ENCODE measurements around the gene SKP1. TPM values are rescaled to one million over a fixed set of nuclear protein-coding genes. Genes with fewer than 3 reads are reported as not detected.
A peak's percentile ranks its signal among the peaks of the same experiment; 100 is the strongest.

SKP1 gene
- total RNA-seq, 2 experiments from 2014 or later, result 203 to 206 TPM

GRCh38 chr5:134127988-134128647, 48.6 kb downstream of the SKP1 start:
- no peaks in the 10 kb centered on the region for H3K27me3 Mint-ChIP-seq (ENCODE audit: low read depth)
- ChIA-PET POLR2A (interaction anchor here (1.2 to 4.6 kb wide), 9 partner anchors 9 to 49 kb away, joined by 4 to 31 read pairs (median 13); partner anchors contain the start of genes SKP1 and TCF7), CTCF (interaction anchor here (1.7 to 12.6 kb wide), 4 partner anchors 13 to 88 kb away, joined by 5 to 167 read pairs (median 56); no protein-coding TSS in a partner anchor)
- DNase-seq, result no peak
- no peak for ATAC-seq
- peak overlapping the region; percentile 77 for H3K4me3 Mint-ChIP-seq
- H3K9me3 Mint-ChIP-seq (ENCODE audit: insufficient read depth), result no peaks in the 10 kb centered on the region
- H3K36me3 Mint-ChIP-seq (ENCODE audit: low read depth), result peaks cover 63% of the 10 kb centered on the region
- peak overlapping the region; percentile 91 for H3K27ac Mint-ChIP-seq
- H3K4me1 Mint-ChIP-seq (ENCODE audit: low read depth), result peaks cover 100% of the 10 kb centered on the region

- peak overlapping the region; percentile 91 for H3K27ac Mint-ChIP-seq
- DNase-seq, result no peak
- H3K36me3 Mint-ChIP-seq (ENCODE audit: low read depth), result peaks cover 57% of the 10 kb centered on the region
- H3K9me3 Mint-ChIP-seq (ENCODE audit: insufficient read depth), result no peaks in the 10 kb centered on the region
- CTCF ChIA-PET, result interaction anchor here (7.2 to 12.6 kb wide), 2 partner anchors 13 to 87 kb away, joined by 76 to 167 read pairs; no protein-coding TSS in a partner anchor
- ATAC-seq, result no peak
- H3K4me3 Mint-ChIP-seq, result peak overlapping the region; percentile 77
- peaks cover 100% of the 10 kb centered on the region for H3K4me1 Mint-ChIP-seq (ENCODE audit: low read depth)
- no peaks in the 10 kb centered on the region for H3K27me3 Mint-ChIP-seq (ENCODE audit: low read depth)
- POLR2A ChIA-PET, result interaction anchor here (0.7 to 4.6 kb wide), 10 partner anchors 8 to 50 kb away, joined by 3 to 31 read pairs (median 4); partner anchors contain the start of genes SKP1 and TCF7
Measured at GRCh38 chr5:134127376-134127861, 49.3 kb downstream of the SKP1 start.

- H3K4me3 Mint-ChIP-seq, result peak overlapping the region; percentile 12
- peaks cover 56% of the 10 kb centered on the region for H3K36me3 Mint-ChIP-seq (ENCODE audit: low read depth)
- H3K27ac Mint-ChIP-seq, result peak overlapping the region; percentile 61
- DNase-seq, result no peak
- ATAC-seq, result no peak
- no peaks in the 10 kb centered on the region for H3K27me3 Mint-ChIP-seq (ENCODE audit: low read depth)
- no peaks in the 10 kb centered on the region for H3K9me3 Mint-ChIP-seq (ENCODE audit: insufficient read depth)
- POLR2A ChIA-PET, result interaction anchor here (0.6 to 5.2 kb wide), 9 partner anchors 9 to 52 kb away, joined by 3 to 45 read pairs (median 5); partner anchors contain the start of gene TCF7
- CTCF ChIA-PET, result interaction anchor here (1.3 to 12.6 kb wide), 4 partner anchors 9 to 99 kb away, joined by 4 to 167 read pairs (median 40); no protein-coding TSS in a partner anchor
- peaks cover 98% of the 10 kb centered on the region for H3K4me1 Mint-ChIP-seq (ENCODE audit: low read depth)
Measured at GRCh38 chr5:134125039-134126015, 51.4 kb downstream of the SKP1 start.

GRCh38 chr5:134124289-134125038, 52.3 kb downstream of the SKP1 start:
- POLR2A ChIA-PET, result interaction anchor here (0.8 to 5.2 kb wide), 8 partner anchors 8 to 51 kb away, joined by 3 to 45 read pairs (median 6); partner anchors contain the start of gene TCF7
- no peak overlapping the region for H3K4me3 Mint-ChIP-seq
- H3K27me3 Mint-ChIP-seq (ENCODE audit: low read depth), result no peaks in the 10 kb centered on the region
- H3K27ac Mint-ChIP-seq, result peak overlapping the region; percentile 61
- ATAC-seq (no peak), DNase-seq (no peak)
- peaks cover 60% of the 10 kb centered on the region for H3K36me3 Mint-ChIP-seq (ENCODE audit: low read depth)
- peaks cover 98% of the 10 kb centered on the region for H3K4me1 Mint-ChIP-seq (ENCODE audit: low read depth)
- H3K9me3 Mint-ChIP-seq (ENCODE audit: insufficient read depth), result no peaks in the 10 kb centered on the region
- CTCF ChIA-PET, result interaction anchor here (1.3 to 12.6 kb wide), 4 partner anchors 10 to 98 kb away, joined by 4 to 167 read pairs (median 40); no protein-coding TSS in a partner anchor

DNA sequence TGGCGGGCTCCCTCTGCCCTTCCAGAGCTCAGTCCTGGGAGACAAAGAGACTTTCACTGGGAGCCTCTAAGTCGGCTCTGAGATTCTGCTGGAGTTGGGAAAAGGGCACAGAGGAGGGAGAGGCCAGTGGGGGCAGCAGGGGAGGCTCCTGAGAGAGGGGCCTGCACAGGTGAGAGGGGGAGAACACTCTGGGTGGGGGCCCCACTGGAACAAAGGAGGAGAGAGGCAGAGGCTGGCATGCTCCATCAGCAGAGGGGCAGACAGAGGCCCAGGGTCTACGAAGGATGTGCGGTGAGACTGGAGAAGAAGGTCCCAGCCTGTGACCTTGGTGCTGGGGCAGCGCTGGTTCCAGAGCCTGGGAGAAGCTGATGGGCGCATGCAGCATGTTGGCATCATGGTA, 53.4 kb downstream of the SKP1 start:
- Mint-ChIP-seq H3K9me3 (ENCODE audit: insufficient read depth) (no peaks in the 10 kb centered on the region), H3K27me3 (ENCODE audit: low read depth) (no peaks in the 10 kb centered on the region), H3K4me1 (ENCODE audit: low read depth) (peaks cover 98% of the 10 kb centered on the region), H3K27ac (peak overlapping the region; percentile 77), H3K4me3 (peak overlapping the region; percentile 48), H3K36me3 (ENCODE audit: low read depth) (peaks cover 55% of the 10 kb centered on the region)
- CTCF ChIA-PET, result interaction anchor here (1.0 to 12.6 kb wide), 4 partner anchors 11 to 97 kb away, joined by 3 to 167 read pairs (median 40); no protein-coding TSS in a partner anchor
- DNase-seq, result no peak
- ATAC-seq, result no peak
- POLR2A ChIA-PET, result interaction anchor here (0.9 to 5.2 kb wide), 8 partner anchors 9 to 50 kb away, joined by 3 to 45 read pairs (median 5); partner anchors contain the start of gene TCF7

DNA sequence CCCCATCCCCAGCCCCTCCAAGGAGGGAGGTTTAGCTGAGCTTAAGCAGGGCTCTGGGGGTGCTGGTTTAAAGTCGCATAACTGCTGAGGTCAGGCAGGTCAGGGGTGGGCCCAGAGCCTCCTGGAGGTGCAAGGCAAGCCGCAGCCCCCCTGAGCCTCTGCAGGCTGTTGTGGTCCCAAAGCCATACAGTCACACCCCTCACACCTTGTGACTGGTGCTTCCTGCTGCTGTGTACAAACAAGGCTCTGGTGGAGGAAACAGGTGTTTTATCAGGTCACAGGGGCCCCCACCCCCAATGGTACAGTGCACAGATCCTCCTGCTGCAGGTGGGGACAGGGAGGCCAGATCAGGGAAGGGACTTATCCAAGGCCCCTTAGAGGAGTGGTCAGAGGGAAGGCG, 54.2 kb downstream of the SKP1 start:
- Mint-ChIP-seq H3K27me3 (ENCODE audit: low read depth) (no peaks in the 10 kb centered on the region), H3K36me3 (ENCODE audit: low read depth) (peaks cover 55% of the 10 kb centered on the region), H3K4me3 (peak overlapping the region; percentile 37), H3K9me3 (ENCODE audit: insufficient read depth) (no peaks in the 10 kb centered on the region), H3K4me1 (ENCODE audit: low read depth) (peaks cover 98% of the 10 kb centered on the region), H3K27ac (peak overlapping the region; percentile 77)
- POLR2A ChIA-PET, result interaction anchor here (0.8 to 5.2 kb wide), 6 partner anchors 9 to 81 kb away, joined by 3 to 45 read pairs (median 4); partner anchors contain the start of gene TCF7
- CTCF ChIA-PET, result interaction anchor here (1.0 to 12.6 kb wide), 4 partner anchors 18 to 96 kb away, joined by 3 to 167 read pairs (median 40); no protein-coding TSS in a partner anchor
- ATAC-seq (peak; percentile 48), DNase-seq (peak; percentile 73)

DNA sequence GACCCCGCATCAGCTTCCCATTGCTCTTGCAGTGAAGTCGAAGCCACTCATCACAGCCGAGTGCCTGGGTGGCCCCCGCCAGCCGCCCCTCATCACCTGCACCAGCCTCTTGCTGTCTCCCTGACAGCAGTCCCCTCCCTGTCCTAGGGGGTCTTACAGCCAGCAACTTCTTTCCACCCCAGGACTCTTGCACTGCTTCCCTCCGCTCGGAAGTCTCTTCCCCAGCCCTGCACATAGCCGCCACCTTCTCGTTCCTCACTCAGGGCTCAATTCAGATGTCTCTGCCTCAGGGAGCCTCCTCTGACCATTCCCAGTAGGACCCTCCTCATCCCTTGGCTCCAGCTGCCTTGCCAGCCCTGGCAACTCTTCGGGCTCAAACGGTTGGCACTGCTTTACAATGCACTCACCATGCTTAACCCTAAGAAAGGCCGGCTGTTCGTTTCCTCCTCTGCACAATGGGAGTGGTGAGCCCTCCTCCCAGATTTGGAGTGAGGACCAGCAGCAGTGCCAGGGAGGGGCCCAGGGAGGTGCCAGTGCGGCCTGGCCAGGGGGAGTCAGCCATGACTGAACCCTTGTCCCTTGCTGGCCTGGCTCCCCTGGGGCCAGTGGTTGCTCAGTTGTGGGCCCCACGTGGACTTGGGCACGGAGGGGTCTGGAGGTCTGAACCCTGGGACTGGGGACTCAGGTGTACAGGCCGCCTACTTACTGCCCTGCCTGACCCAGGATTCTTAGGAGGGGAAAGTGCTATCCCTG, 56.2 kb downstream of the SKP1 start:
- no peak for DNase-seq
- Mint-ChIP-seq H3K9me3 (ENCODE audit: insufficient read depth) (no peaks in the 10 kb centered on the region), H3K27me3 (ENCODE audit: low read depth) (peaks cover 2% of the 10 kb centered on the region), H3K27ac (peak overlapping the region; percentile 81), H3K36me3 (ENCODE audit: low read depth) (peaks cover 59% of the 10 kb centered on the region), H3K4me1 (ENCODE audit: low read depth) (peaks cover 97% of the 10 kb centered on the region), H3K4me3 (peak overlapping the region; percentile 69)
- no peak for ATAC-seq
- CTCF ChIA-PET, result interaction anchor here (7.2 to 12.6 kb wide), 2 partner anchors 20 to 80 kb away, joined by 76 to 167 read pairs; no protein-coding TSS in a partner anchor
- POLR2A ChIA-PET, result interaction anchor here (0.7 to 5.2 kb wide), 11 partner anchors 7 to 81 kb away, joined by 3 to 45 read pairs (median 7); partner anchors contain the start of gene TCF7

- no peak for ATAC-seq
- CTCF ChIA-PET, result interaction anchor here (1.1 kb wide), 1 partner anchor 9 kb away, joined by 3 read pairs; no protein-coding TSS in a partner anchor
- peaks cover 58% of the 10 kb centered on the region for H3K36me3 Mint-ChIP-seq (ENCODE audit: low read depth)
Measured at GRCh38 chr5:134119720-134120119, 57.0 kb downstream of the SKP1 start.

GRCh38 chr5:134118212-134118835, 58.4 kb downstream of the SKP1 start:
- Mint-ChIP-seq H3K27ac (no peak overlapping the region), H3K27me3 (ENCODE audit: low read depth) (peaks cover 7% of the 10 kb centered on the region), H3K36me3 (ENCODE audit: low read depth) (peaks cover 55% of the 10 kb centered on the region), H3K4me3 (peak overlapping the region; percentile 69), H3K4me1 (ENCODE audit: low read depth) (peaks cover 85% of the 10 kb centered on the region), H3K9me3 (ENCODE audit: insufficient read depth) (no peaks in the 10 kb centered on the region)
- POLR2A ChIA-PET, result interaction anchor here (0.6 to 5.6 kb wide), 9 partner anchors 11 to 248 kb away, joined by 3 to 25 read pairs (median 10); partner anchors contain the start of gene CDKL3
- CTCF ChIA-PET, result interaction anchor here (0.7 to 1.8 kb wide), 4 partner anchors 11 to 92 kb away, joined by 3 to 7 read pairs (median 3); no protein-coding TSS in a partner anchor
- ATAC-seq, result no peak
- no peak for DNase-seq

More at GRCh38 chr5:134119720-134120119, 57.0 kb downstream of the SKP1 start:
- H3K27me3 Mint-ChIP-seq (ENCODE audit: low read depth), result peaks cover 2% of the 10 kb centered on the region
- no peak for DNase-seq
- H3K9me3 Mint-ChIP-seq (ENCODE audit: insufficient read depth), result no peaks in the 10 kb centered on the region
- peak overlapping the region; percentile 73 for H3K27ac Mint-ChIP-seq
- POLR2A ChIA-PET, result interaction anchor here (0.7 to 3.3 kb wide), 10 partner anchors 9 to 80 kb away, joined by 3 to 25 read pairs (median 6); partner anchors contain the start of gene SKP1
- peaks cover 88% of the 10 kb centered on the region for H3K4me1 Mint-ChIP-seq (ENCODE audit: low read depth)
- peak overlapping the region; percentile 69 for H3K4me3 Mint-ChIP-seq
